ENCODE measurements around the gene MORN2. TPM values are rescaled to one million over a fixed set of nuclear protein-coding genes. Genes with fewer than 3 reads are reported as not detected.

The MORN2 gene
- total and polyA plus RNA-seq, 4 experiments from 2014 or later = 0.49 to 5.9 (median 2.4) TPM

GRCh38 chr2:38873763-38874162 is 2.0 kb upstream of the MORN2 start:
- H3K4me1 Mint-ChIP-seq = peaks cover 17 to 30% (median 26%) of the 10 kb centered on the region in 4 donors
- peak overlapping the region in 2 of 8 donors; percentile 17 to 34 for H3K4me3 Mint-ChIP-seq
- Histone ChIP-seq H3K9me3 (ENCODE audit: control insufficient read depth in 1 of 2, low read length in 2 of 2) (no peaks in the 10 kb centered on the region), H3K36me3 (ENCODE audit: insufficient read depth, low read length) (no peaks in the 10 kb centered on the region), H3K4me1 (ENCODE audit: insufficient read depth, low read length) (peaks cover 15% of the 10 kb centered on the region), H3K4me3 (ENCODE audit: low read length in 2 of 2) (no peak overlapping the region), H3K27me3 (ENCODE audit: insufficient read depth, low read length) (no peaks in the 10 kb centered on the region), H3K27ac (ENCODE audit: low read depth, low read length) (no peak overlapping the region)
- peaks cover 28 to 34% of the 10 kb centered on the region in 2 donors for H3K36me3 Mint-ChIP-seq
- peaks cover 2 to 25% (median 13%) of the 10 kb centered on the region in 8 donors for H3K9me3 Mint-ChIP-seq
- intact Hi-C loops (cut with micrococcal nuclease) = no loop called here
- peak overlapping the region in 1 of 7 donors; percentile 19 for H3K27ac Mint-ChIP-seq
- POLR2A ChIA-PET (ENCODE audit: partially characterized antibody) = interaction anchor here (1.1 kb wide), 1 partner anchor 123 kb away, joined by 4 read pairs; the partner anchor contains the start of gene SRSF7
- no peak for DNase-seq
- no peaks in the 10 kb centered on the region for H3K27me3 Mint-ChIP-seq
- CTCF ChIA-PET (ENCODE audit: partially characterized antibody) = interaction anchor here (0.6 to 1.2 kb wide), 2 partner anchors 22 to 345 kb away, joined by 3 read pairs; no protein-coding TSS in a partner anchor

- Mint-ChIP-seq H3K27ac (peak overlapping the region; percentile 89 to 98 (median 98)), H3K9me3 (peaks cover 0 to 13% (median 7%) of the 10 kb centered on the region in 8 donors), H3K27me3 (no peaks in the 10 kb centered on the region), H3K4me1 (peaks cover 15 to 30% (median 24%) of the 10 kb centered on the region in 4 donors), H3K4me3 (peak overlapping the region; percentile 95 to 99 (median 98)), H3K36me3 (peaks cover 16 to 23% of the 10 kb centered on the region in 2 donors)
- Histone ChIP-seq H3K4me3 (ENCODE audit: low read length in 2 of 2) (peak overlapping the region; percentile 95 to 97), H3K27me3 (ENCODE audit: insufficient read depth, low read length) (no peaks in the 10 kb centered on the region), H3K36me3 (ENCODE audit: insufficient read depth, low read length) (no peaks in the 10 kb centered on the region), H3K9me3 (ENCODE audit: control insufficient read depth in 1 of 2, low read length in 2 of 2) (no peaks in the 10 kb centered on the region), H3K27ac (ENCODE audit: low read depth, low read length) (peak overlapping the region; percentile 72), H3K4me1 (ENCODE audit: insufficient read depth, low read length) (peaks cover 15% of the 10 kb centered on the region)
- CTCF ChIA-PET (ENCODE audit: partially characterized antibody) = no interaction called here
- POLR2A ChIA-PET (ENCODE audit: partially characterized antibody) = interaction anchor here (2.5 kb wide), 1 partner anchor 124 kb away, joined by 29 read pairs; the partner anchor contains the start of gene SRSF7
- DNase-seq = no peak
- intact Hi-C loops (cut with micrococcal nuclease) = no loop called here
Observed at GRCh38 chr2:38875227-38875575, 575 bp upstream of the MORN2 start.

- H3K4me1 Mint-ChIP-seq = peaks cover 15 to 28% (median 24%) of the 10 kb centered on the region in 4 donors
- peaks cover 12 to 21% of the 10 kb centered on the region in 2 donors for H3K36me3 Mint-ChIP-seq
- Histone ChIP-seq H3K27ac (ENCODE audit: low read depth, low read length) (peak overlapping the region; percentile 72), H3K4me3 (ENCODE audit: low read length in 2 of 2) (peak overlapping the region; percentile 95 to 97), H3K9me3 (ENCODE audit: control insufficient read depth in 1 of 2, low read length in 2 of 2) (no peaks in the 10 kb centered on the region), H3K36me3 (ENCODE audit: insufficient read depth, low read length) (no peaks in the 10 kb centered on the region), H3K27me3 (ENCODE audit: insufficient read depth, low read length) (no peaks in the 10 kb centered on the region), H3K4me1 (ENCODE audit: insufficient read depth, low read length) (peaks cover 15% of the 10 kb centered on the region)
- ChIA-PET POLR2A (ENCODE audit: partially characterized antibody) (interaction anchor here (2.5 kb wide), 1 partner anchor 125 kb away, joined by 29 read pairs; the partner anchor contains the start of gene SRSF7), CTCF (ENCODE audit: partially characterized antibody) (no interaction called here)
- intact Hi-C loops (cut with micrococcal nuclease) = no loop called here
- peak overlapping the region; percentile 89 to 98 (median 98) for H3K27ac Mint-ChIP-seq
- peaks cover 0 to 9% (median 5%) of the 10 kb centered on the region in 8 donors for H3K9me3 Mint-ChIP-seq
- peak overlapping the region; percentile 95 to 99 (median 98) for H3K4me3 Mint-ChIP-seq
- no peak for DNase-seq
- H3K27me3 Mint-ChIP-seq = no peaks in the 10 kb centered on the region
Observed at GRCh38 chr2:38876407-38876806, 631 bp downstream of the MORN2 start.

- no peaks in the 10 kb centered on the region for H3K36me3 ChIP-seq (ENCODE audit: insufficient read depth, low read length)
- Mint-ChIP-seq H3K36me3 (peaks cover 0 to 4% of the 10 kb centered on the region in 2 donors), H3K27me3 (peaks cover 0 to 1% of the 10 kb centered on the region in 2 donors), H3K9me3 (no peaks in the 10 kb centered on the region), H3K4me3 (peak overlapping the region in 1 of 8 donors; percentile 4), H3K27ac (no peak overlapping the region), H3K4me1 (no peaks in the 10 kb centered on the region)
- no peaks in the 10 kb centered on the region for H3K27me3 ChIP-seq (ENCODE audit: insufficient read depth, low read length)
- H3K4me1 ChIP-seq (ENCODE audit: insufficient read depth, low read length) = no peaks in the 10 kb centered on the region
- H3K9me3 ChIP-seq (ENCODE audit: control insufficient read depth in 1 of 2, low read length in 2 of 2) = no peaks in the 10 kb centered on the region
- no peak for DNase-seq
- ChIA-PET CTCF (ENCODE audit: partially characterized antibody) (no interaction called here), POLR2A (ENCODE audit: partially characterized antibody) (no interaction called here)
- no peak overlapping the region for H3K27ac ChIP-seq (ENCODE audit: low read depth, low read length)
- no peak overlapping the region for H3K4me3 ChIP-seq (ENCODE audit: low read length in 2 of 2)
- intact Hi-C loops (cut with micrococcal nuclease) = no loop called here
Observed at GRCh38 chr2:38886063-38886462, 10.3 kb downstream of the MORN2 start.

- Mint-ChIP-seq H3K4me1 (no peaks in the 10 kb centered on the region), H3K9me3 (no peaks in the 10 kb centered on the region), H3K36me3 (peaks cover 0 to 4% of the 10 kb centered on the region in 2 donors), H3K27ac (no peak overlapping the region), H3K4me3 (no peak overlapping the region), H3K27me3 (peaks cover 0 to 1% of the 10 kb centered on the region in 2 donors)
- no peaks in the 10 kb centered on the region for H3K36me3 ChIP-seq (ENCODE audit: insufficient read depth, low read length)
- no peaks in the 10 kb centered on the region for H3K27me3 ChIP-seq (ENCODE audit: insufficient read depth, low read length)
- no peak for DNase-seq
- H3K4me1 ChIP-seq (ENCODE audit: insufficient read depth, low read length) = no peaks in the 10 kb centered on the region
- ChIA-PET CTCF (ENCODE audit: partially characterized antibody) (no interaction called here), POLR2A (ENCODE audit: partially characterized antibody) (no interaction called here)
- H3K27ac ChIP-seq (ENCODE audit: low read depth, low read length) = no peak overlapping the region
- intact Hi-C loops (cut with micrococcal nuclease) = no loop called here
- H3K4me3 ChIP-seq (ENCODE audit: low read length in 2 of 2) = no peak overlapping the region
- H3K9me3 ChIP-seq (ENCODE audit: control insufficient read depth in 1 of 2, low read length in 2 of 2) = no peaks in the 10 kb centered on the region
Observed at GRCh38 chr2:38887347-38887746, 11.6 kb downstream of the MORN2 start.

GRCh38 chr2:38887902-38888554 is 12.3 kb downstream of the MORN2 start:
- POLR2A ChIA-PET (ENCODE audit: partially characterized antibody) = no interaction called here
- Mint-ChIP-seq H3K36me3 (peaks cover 0 to 4% of the 10 kb centered on the region in 2 donors), H3K4me3 (no peak overlapping the region), H3K9me3 (no peaks in the 10 kb centered on the region), H3K27me3 (peaks cover 0 to 1% of the 10 kb centered on the region in 2 donors), H3K27ac (no peak overlapping the region), H3K4me1 (no peaks in the 10 kb centered on the region)
- no peaks in the 10 kb centered on the region for H3K27me3 ChIP-seq (ENCODE audit: insufficient read depth, low read length)
- intact Hi-C loops (cut with micrococcal nuclease) = no loop called here
- DNase-seq = no peak
- H3K27ac ChIP-seq (ENCODE audit: low read depth, low read length) = no peak overlapping the region
- H3K4me3 ChIP-seq (ENCODE audit: low read length in 2 of 2) = no peak overlapping the region
- no peaks in the 10 kb centered on the region for H3K36me3 ChIP-seq (ENCODE audit: insufficient read depth, low read length)
- no peaks in the 10 kb centered on the region for H3K4me1 ChIP-seq (ENCODE audit: insufficient read depth, low read length)
- no peaks in the 10 kb centered on the region for H3K9me3 ChIP-seq (ENCODE audit: control insufficient read depth in 1 of 2, low read length in 2 of 2)
- CTCF ChIA-PET (ENCODE audit: partially characterized antibody) = no interaction called here

GRCh38 chr2:38889045-38889444 is 13.3 kb downstream of the MORN2 start:
- Histone ChIP-seq H3K4me1 (ENCODE audit: insufficient read depth, low read length) (no peaks in the 10 kb centered on the region), H3K4me3 (ENCODE audit: low read length in 2 of 2) (no peak overlapping the region), H3K9me3 (ENCODE audit: control insufficient read depth in 1 of 2, low read length in 2 of 2) (no peaks in the 10 kb centered on the region), H3K27me3 (ENCODE audit: insufficient read depth, low read length) (no peaks in the 10 kb centered on the region), H3K27ac (ENCODE audit: low read depth, low read length) (no peak overlapping the region), H3K36me3 (ENCODE audit: insufficient read depth, low read length) (no peaks in the 10 kb centered on the region)
- CTCF ChIA-PET (ENCODE audit: partially characterized antibody) = no interaction called here
- H3K4me1 Mint-ChIP-seq = no peaks in the 10 kb centered on the region
- peaks cover 0 to 4% of the 10 kb centered on the region in 2 donors for H3K36me3 Mint-ChIP-seq
- intact Hi-C loops (cut with micrococcal nuclease) = no loop called here
- POLR2A ChIA-PET (ENCODE audit: partially characterized antibody) = no interaction called here
- no peak overlapping the region for H3K4me3 Mint-ChIP-seq
- H3K27me3 Mint-ChIP-seq = peaks cover 0 to 1% of the 10 kb centered on the region in 2 donors
- DNase-seq = no peak
- no peak overlapping the region for H3K27ac Mint-ChIP-seq
- no peaks in the 10 kb centered on the region for H3K9me3 Mint-ChIP-seq
